ENCODE data around the gene DNAH12. TPM values are rescaled to one million over a fixed set of nuclear protein-coding genes. Genes with fewer than 3 reads are reported as not detected.

DNAH12 gene
- total and polyA plus RNA-seq, 9 of the 15 experiments (the other 6 are each of a cell fraction or from before 2014, with no cell fraction given), result 0.01 to 0.04 (median 0.01) TPM; not detected in 5

DNA sequence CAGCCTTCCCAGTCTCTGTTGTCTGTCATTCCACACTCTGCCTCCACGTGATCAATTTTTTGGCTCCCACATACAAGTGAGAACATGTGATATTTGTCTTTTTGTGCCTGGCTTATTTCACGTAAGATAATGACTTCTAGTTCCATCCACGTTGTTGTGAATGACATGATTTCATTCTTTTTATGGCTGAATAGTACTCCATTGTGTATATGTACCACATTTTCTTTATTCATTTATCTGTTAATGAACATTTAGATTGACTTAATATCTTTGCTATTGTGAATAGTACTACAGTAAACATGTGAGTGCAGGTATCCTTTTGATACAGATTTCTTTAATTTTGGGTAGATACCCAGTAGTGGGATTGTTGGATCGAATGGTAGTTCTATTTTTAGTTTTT lies 283.0 kb downstream of the DNAH12 start (continued):
- TF ChIP-seq, protein P1, sequence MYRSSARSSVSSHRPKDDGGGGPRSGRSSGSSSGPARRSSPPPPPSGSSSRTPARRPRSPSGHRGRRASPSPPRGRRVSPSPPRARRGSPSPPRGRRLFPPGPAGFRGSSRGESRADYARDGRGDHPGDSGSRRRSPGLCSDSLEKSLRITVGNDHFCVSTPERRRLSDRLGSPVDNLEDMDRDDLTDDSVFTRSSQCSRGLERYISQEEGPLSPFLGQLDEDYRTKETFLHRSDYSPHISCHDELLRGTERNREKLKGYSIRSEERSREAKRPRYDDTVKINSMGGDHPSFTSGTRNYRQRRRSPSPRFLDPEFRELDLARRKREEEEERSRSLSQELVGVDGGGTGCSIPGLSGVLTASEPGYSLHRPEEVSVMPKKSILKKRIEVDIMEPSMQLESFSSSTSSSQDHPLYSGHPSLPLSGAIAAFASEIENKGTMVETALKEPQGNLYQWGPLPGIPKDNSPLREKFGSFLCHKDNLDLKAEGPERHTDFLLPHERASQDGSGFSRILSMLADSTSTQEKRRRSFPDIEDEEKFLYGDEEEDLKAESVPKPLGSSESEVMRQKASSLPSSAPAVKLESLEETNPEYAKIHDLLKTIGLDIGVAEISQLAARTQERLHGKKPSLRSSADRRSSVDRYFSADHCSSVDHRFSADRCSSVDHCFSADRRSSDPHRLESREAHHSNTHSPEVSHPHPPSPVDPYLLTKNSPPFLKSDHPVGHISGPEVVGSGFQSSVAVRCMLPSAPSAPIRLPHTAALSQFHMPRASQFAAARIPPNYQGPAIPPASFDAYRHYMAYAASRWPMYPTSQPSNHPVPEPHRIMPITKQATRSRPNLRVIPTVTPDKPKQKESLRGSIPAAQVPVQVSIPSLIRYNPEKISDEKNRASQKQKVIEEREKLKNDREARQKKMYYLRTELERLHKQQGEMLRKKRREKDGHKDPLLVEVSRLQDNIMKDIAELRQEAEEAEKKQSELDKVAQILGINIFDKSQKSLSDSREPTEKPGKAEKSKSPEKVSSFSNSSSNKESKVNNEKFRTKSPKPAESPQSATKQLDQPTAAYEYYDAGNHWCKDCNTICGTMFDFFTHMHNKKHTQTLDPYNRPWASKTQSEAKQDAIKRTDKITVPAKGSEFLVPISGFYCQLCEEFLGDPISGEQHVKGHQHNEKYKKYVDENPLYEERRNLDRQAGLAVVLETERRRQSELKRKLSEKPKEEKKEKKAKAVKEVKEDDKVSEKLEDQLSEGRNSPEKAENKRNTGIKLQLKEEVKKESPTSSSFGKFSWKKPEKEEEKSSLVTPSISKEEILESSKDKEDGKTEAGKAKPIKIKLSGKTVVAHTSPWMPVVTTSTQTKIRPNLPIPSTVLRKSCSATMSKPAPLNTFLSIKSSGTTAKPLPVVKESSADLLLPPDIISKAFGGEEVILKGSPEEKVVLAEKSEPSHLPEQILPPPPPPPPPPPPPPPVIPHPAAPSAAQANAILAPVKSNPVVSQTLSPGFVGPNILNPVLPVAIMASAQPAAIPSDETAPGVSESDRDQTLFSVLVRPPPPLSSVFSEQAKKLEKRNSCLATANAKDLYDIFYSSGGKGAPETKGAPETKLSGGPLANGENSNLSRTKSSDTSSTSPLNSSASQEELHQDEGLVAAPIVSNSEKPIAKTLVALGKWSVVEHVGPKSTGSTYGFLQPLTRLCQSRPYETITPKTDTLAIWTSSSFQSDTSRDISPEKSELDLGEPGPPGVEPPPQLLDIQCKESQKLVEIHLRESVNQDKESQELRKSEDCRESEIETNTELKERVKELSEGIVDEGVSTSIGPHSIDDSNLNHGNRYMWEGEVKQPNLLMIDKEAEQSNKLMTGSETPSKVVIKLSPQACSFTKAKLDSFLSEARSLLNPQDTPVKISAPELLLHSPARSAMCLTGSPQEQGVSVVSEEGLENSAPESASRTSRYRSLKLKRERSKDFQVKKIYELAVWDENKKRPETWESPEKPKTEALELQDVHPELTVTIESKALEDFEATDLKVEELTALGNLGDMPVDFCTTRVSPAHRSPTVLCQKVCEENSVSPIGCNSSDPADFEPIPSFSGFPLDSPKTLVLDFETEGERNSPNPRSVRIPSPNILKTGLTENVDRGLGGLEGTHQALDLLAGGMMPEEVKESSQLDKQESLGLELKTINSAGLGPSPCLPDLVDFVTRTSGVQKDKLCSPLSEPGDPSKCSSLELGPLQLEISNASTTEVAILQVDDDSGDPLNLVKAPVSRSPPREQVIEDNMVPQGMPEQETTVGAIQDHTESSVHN (IDR thresholded peaks at IDR 0.05; ENCODE audit: borderline replicate concordance in 1 of 2, low read depth in 1 of 2), result no peak
- no peak for TF ChIP-seq MEF2D (tag; conservative IDR thresholded peaks at IDR 0.05; ENCODE audit: low read depth)
- TF ChIP-seq SREBF1 (IDR thresholded peaks at IDR 0.05; ENCODE audit: borderline replicate concordance, low read depth, low read length), result no peak
- TF ChIP-seq FOXK1 (CRISPR knock-in tag; IDR thresholded peaks at IDR 0.05; ENCODE audit: borderline replicate concordance), result no peak
- TF ChIP-seq, protein P2, sequence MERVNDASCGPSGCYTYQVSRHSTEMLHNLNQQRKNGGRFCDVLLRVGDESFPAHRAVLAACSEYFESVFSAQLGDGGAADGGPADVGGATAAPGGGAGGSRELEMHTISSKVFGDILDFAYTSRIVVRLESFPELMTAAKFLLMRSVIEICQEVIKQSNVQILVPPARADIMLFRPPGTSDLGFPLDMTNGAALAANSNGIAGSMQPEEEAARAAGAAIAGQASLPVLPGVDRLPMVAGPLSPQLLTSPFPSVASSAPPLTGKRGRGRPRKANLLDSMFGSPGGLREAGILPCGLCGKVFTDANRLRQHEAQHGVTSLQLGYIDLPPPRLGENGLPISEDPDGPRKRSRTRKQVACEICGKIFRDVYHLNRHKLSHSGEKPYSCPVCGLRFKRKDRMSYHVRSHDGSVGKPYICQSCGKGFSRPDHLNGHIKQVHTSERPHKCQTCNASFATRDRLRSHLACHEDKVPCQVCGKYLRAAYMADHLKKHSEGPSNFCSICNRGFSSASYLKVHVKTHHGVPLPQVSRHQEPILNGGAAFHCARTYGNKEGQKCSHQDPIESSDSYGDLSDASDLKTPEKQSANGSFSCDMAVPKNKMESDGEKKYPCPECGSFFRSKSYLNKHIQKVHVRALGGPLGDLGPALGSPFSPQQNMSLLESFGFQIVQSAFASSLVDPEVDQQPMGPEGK (CRISPR knock-in tag; IDR thresholded peaks at IDR 0.05; ENCODE audit: borderline replicate concordance), result no peak
- TF ChIP-seq ZNF12 (CRISPR knock-in tag; IDR thresholded peaks at IDR 0.05), result no peak
- TF ChIP-seq, protein P3, sequence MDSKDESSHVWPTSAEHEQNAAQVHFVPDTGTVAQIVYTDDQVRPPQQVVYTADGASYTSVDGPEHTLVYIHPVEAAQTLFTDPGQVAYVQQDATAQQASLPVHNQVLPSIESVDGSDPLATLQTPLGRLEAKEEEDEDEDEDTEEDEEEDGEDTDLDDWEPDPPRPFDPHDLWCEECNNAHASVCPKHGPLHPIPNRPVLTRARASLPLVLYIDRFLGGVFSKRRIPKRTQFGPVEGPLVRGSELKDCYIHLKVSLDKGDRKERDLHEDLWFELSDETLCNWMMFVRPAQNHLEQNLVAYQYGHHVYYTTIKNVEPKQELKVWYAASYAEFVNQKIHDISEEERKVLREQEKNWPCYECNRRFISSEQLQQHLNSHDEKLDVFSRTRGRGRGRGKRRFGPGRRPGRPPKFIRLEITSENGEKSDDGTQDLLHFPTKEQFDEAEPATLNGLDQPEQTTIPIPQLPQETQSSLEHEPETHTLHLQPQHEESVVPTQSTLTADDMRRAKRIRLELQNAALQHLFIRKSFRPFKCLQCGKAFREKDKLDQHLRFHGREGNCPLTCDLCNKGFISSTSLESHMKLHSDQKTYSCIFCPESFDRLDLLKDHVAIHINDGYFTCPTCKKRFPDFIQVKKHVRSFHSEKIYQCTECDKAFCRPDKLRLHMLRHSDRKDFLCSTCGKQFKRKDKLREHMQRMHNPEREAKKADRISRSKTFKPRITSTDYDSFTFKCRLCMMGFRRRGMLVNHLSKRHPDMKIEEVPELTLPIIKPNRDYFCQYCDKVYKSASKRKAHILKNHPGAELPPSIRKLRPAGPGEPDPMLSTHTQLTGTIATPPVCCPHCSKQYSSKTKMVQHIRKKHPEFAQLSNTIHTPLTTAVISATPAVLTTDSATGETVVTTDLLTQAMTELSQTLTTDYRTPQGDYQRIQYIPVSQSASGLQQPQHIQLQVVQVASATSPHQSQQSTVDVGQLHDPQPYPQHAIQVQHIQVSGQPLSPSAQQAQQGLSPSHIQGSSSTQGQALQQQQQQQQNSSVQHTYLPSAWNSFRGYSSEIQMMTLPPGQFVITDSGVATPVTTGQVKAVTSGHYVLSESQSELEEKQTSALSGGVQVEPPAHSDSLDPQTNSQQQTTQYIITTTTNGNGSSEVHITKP (IDR thresholded peaks at IDR 0.05; ENCODE audit: partially characterized antibody), result no peak
- TF ChIP-seq, protein P4, sequence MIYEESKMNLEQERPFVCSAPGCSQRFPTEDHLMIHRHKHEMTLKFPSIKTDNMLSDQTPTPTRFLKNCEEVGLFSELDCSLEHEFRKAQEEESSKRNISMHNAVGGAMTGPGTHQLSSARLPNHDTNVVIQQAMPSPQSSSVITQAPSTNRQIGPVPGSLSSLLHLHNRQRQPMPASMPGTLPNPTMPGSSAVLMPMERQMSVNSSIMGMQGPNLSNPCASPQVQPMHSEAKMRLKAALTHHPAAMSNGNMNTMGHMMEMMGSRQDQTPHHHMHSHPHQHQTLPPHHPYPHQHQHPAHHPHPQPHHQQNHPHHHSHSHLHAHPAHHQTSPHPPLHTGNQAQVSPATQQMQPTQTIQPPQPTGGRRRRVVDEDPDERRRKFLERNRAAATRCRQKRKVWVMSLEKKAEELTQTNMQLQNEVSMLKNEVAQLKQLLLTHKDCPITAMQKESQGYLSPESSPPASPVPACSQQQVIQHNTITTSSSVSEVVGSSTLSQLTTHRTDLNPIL (CRISPR knock-in tag; IDR thresholded peaks at IDR 0.05), result no peak
- TF ChIP-seq PURB (CRISPR knock-in tag; IDR thresholded peaks at IDR 0.05; ENCODE audit: low read depth), result no peak
- no peak for TF ChIP-seq POLR2G (IDR thresholded peaks at IDR 0.05; ENCODE audit: low read depth, low read length)
- no peak for TF ChIP-seq SP2 (IDR thresholded peaks at IDR 0.05; ENCODE audit: extremely low read depth, low read depth, low read length, poor library complexity, severe bottlenecking)
